GM21825 (cell line): Measurements from ENCODE around the gene ARPP19.
"Not testable (repeated sequence)": the region's sequence is repeated elsewhere in the genome, so short reads cannot be mapped to it uniquely, and the experiment has no call there.

Experiments used
- ATAC-seq: cut with Tn5 transposase; IDR thresholded peaks from one replicate; pipeline ENCODE4 v1.9.1; 2021; ENCODE audit warnings: mild to moderate bottlenecking, moderate library complexity; ENCODE audit not compliant: unreplicated experiment

Gene ARPP19

DNA sequence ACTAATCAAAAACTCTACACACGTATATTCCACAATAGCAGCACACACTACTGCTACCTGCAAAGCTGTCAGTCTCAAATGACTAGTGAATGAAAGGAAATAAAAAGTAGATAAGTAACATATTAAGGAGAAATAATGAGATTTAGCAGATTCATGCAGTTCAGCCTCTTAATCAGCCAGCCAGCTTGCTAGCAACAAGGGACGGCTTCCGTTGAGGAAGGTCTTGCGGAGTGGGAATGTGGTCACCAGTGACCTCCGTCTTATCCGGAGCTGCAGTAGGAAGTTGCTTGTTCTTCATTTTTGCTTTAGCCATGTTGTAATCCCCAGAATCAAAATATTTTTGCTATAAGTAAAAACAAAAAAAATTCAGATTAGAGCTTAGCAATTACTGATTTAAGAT lies 17.1 kb downstream of the ARPP19 start:
- no peak for ATAC-seq

DNA sequence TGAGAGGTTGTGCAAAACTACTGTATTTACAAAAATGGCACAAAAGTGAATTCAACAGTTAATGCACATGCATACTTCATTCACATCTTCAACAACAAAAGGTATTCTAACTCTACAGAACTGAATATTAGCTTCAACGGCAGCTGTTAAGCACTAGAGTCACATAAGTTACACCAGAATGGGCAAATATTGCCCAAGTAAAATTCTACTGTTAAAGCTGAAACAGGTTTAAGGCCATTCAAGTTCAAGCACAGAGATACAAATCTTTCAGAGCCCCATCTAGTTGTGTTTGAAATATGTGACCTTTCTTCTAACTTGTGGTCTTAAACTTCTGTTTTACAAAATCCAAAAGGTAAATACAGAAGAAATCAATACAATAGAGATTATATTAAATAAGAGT lies 17.6 kb downstream of the ARPP19 start:
- ATAC-seq, result not testable (repeated sequence)

DNA sequence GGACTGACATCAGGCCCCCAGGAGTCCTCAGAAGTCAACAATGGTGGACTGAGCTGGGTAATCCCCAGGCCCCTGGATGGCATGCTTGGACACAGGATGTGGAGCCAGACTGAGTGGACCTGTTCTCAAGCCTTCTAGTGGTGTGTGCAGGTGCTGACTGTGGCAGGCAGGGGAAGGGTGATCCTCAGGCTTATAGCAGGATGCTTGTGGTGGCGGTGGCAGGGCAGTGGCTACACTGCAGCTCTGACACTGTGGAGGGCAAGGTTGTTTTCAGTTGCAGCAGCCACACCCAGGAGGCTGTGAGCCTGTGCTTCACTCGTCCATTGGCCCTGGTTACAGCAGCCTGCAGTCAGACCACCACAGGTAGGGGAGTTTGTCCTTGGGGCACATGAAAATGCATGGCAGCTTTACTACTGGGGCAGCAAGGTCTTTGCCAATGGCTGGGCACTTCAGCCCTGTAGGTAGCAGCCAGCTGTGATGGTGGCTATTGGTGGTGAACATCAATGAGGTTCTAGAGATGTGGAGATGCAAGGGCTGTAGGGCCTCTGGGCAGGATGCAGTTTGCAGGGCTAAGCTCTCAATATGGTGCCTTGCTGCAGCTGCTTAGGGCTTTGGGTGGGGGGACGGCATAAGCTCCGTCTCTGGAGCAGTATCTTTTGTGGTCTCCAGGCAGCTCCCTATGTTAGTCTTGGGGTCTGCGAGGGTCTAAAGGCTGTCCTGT lies 22.6 kb downstream of the ARPP19 start:
- ATAC-seq, result no peak

DNA sequence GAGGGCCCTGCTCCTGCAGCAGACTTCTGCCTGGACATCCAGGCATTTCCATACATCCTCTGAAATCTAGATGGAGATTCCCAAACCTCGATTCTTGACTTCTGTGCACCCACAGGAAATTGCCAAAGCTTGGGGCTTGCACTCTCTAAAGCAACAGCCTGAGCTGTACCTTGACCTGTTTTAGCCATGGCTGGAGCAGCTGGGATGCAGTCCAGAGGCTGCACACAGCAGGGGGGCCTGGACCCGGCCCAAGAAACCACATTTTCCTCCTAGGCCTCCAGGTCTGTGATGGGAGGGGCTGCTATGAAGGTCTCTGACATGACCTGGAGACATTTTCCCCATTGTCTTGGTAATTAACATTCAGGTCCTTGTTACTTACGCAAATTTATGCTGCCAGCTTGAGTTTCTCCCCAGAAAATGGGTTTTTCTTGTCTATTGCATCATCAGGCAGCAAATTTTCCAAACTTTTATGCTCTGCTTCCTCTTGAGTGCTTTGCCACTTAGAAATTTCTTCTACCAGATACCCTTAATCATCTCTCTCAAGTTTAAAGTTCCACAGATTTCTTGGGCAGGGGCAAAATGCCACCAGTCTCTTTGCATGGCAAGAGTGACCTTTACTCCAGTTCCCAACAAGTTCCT lies 28.3 kb downstream of the ARPP19 start:
- ATAC-seq, result no peak

DNA sequence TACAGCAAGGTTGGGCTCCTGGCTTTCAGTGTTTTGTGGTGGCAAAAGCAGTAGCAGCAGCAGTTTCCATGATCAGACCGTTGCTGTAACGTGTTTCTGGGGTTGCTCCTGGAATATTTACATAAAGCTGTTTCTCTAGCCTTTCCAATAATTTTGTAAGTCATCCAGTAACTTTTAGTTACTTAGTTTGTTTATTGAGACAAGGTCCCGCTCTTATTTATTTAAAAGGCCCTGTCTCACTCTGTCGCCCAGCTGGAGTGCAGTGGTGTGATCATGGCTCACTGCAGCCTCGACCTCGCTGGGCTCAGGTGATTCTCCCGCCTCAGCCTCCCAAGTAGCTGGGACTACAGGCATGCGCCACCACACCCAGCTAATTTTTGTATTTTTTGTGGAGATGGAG lies 31.4 kb downstream of the ARPP19 start:
- no peak for ATAC-seq

DNA sequence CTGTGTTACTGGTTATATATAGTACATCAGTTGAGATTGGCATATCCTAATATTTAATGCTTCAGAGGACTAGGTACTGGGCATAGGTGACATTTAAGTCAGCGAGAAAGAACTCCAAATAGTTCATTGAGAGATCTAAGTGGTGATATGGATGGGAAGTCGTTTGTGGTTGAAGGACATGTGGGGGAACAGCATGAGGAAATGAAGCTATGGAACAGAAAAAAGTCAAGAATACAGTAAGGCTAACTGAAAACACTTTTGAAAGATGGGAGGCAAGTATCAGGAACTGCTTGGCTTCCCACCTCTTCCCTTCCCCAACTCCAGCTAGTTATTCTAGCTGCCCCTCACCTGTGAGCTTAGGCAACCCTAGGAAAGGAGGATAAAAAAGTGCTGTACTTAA lies 36.4 kb downstream of the ARPP19 start:
- ATAC-seq, result no peak

DNA sequence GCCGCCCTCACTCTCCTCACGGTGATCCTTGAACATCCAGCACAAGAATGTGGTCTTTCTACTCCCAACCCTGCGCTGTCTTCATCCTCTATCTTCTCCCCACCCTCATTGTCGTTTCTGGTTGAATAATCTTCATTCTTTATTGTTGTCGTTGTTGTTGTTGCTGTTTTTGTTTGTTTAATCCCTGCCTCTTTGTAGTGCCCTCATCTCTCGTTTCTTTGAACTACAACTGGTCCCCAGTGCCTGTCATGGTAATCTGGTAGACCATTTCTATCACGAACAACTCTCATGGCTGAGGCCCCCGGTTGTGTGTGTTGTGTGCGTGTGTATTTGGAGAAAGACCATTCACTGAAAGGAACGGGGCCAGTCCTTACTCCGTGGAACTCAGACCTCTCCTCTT lies 38.9 kb downstream of the ARPP19 start:
- ATAC-seq, result no peak

DNA sequence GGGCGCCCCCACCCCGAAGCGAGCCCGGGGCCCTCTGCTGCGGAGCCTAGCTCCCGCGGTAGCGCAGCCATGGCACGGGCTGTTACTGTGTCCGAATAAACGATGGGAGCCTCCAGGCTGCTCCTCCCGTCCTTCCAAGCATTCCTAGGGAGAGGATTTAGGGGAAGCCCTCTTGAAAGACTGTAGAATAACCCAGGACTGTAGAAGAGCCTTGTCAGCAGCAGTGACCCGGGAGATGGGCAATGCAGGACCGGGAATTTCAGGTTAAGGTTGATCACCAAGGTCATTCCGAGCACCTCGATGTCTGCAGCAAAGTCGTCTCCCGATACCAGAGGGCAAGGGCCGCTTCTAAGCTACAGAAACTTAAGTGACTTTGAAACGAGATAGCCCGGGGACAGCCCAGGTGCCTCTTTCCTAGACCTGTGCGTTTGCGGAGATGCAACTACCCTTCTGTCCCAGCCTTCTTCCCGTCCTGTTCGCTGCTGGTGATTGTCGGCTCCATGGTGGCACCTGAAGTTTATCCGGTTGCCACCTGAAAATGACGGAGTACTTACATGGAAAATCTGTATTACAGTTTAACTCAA lies 39.4 kb downstream of the ARPP19 start:
- no peak for ATAC-seq

DNA sequence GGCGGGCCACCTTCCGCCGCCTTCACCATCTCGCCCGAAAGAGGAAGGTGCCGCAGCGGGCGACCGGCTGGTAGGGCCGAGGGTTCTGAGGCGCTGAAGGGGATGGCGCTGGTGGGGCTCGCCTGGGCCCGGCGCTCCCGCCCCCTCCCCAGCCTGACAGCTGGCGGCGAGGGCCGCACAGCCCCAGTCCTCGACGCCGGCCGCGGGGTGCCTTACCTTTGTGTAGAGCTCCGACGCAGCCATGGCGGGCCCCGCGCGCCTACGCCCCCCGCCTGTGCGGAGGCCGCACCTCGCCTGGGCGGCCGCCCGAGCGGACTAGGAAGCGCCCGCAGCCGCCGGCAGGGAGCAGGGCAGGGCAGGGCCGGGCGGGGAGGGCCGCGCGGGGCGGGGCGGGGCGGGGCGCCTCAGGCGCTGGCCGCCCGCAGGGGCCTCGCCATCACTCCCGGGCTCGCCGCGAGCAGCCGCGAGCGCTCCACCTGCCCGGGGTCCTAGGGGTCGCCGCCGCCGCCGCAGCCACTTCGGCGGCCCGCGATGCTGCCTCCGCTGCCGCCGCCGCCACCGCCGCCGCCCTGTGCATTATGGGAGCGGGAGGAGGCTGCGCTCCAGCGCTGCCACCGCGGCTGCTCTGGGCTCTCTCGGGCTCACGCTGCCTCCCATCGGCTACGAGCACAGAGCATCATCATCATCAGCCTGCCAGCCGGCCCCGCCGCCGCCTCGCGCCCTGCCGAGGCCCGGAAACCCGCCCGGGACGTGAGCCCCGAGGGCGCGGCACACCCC lies 40.1 kb downstream of the ARPP19 start, which contains the start of gene MYO5A:
TSS of gene MYO5A (minus strand) at position 317 of the 777 bp plus-strand sequence. CDS start at position 243, 74 bp downstream.
- peak; percentile 79 for ATAC-seq

DNA sequence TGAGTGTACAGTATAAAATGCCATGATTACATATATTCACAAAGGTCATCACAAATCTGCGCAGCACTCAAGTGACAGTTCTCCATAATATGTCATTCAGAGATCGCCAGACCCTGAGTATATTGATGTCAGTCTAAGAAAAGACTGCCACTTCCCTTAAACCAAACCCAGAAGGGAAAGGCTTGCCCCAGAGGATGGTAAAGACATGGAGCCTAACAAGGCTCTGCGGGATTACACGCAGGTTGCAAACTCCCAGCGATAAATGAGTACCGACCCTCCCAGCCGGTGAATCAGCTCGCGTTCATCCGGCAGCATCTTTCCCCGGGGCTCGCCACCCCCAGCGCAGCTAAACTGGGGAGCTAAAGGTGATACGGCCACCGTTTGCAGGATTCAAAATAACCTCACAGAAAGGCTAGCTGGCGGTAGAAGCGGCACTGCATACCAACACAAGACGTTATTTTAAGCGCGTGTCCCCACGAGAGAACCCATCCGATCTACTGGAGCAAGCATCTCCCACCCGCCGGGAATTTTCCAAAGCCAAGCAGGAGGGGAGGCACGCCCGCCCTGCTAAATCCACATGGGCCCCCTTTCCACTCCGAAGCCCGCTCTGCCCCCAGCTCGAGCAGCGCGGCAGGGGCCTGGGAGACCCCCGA lies 40.8 kb downstream of the ARPP19 start:
- no peak for ATAC-seq

DNA sequence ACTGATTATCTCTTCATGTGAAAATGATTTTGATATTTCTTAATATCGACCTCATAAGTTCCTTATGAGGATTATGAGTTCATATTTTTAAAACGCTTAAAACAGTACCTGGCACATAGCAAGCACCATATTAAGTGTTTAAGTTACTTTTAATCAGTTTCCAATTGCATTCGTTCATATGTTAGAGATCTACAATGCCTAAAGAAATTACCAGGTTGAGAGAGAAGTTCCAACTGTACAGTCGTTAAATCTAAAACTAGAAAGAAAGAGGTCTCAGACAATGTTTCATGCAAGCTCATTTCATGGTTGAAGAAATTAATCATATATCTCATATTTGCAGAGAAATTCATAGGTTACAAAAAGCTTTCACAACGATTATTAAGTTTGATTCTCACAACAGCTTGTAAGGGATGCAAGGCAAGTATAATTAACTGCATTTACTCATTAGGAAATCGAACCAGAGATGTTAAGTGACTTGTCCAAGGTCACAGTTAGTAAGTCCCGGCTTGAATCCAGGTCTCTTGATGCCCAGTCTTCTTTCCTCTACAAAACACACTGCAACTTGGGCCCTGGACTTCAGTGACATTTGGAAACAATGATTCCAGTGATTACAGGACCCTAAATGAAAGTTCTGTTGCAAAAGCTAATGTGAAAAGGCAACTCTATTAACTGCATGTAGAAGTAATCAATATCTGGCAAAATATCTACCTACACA lies 41.5 kb downstream of the ARPP19 start:
- no peak for ATAC-seq

DNA sequence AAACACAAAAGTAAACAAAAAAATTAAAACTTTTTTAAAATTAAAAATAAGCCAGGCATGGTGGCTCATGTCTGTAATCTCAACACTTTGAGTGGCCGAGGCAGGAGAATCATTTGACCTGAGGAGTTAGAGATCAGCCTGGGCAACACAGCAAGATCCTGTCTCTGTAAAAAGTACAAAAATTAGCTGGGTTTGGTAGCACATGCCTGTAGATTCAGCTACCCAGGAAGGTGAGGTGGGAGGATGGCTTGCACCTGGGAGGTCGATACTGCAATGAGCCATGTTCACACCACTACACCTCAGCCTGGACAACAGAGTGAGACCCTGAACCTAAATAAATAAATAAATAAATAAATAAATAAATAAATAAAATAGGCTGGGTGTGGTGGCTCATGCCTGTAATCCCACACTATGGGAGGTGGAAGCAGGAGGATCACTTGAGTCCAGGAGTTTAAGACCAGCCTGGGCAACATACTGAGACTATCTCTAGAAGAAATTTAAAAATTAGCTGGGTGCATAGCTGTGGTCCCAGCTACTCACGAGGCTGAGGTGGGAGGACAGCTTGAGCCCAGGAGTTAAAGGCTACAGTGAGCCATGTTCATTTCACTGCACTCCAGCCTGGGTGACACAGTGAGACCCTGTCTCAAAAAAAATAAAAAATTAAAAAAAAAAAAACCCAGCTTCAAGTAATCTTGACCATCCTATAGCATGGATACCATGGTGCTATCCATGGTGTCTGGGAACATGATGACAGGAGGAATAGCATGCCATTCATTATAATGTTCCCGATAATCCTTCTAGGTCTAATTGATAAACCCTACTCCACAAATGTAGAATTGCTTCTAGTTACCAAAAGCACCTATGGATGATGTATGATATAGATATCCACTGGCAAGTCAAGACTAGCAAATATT lies 44.4 kb downstream of the ARPP19 start:
- no peak for ATAC-seq

DNA sequence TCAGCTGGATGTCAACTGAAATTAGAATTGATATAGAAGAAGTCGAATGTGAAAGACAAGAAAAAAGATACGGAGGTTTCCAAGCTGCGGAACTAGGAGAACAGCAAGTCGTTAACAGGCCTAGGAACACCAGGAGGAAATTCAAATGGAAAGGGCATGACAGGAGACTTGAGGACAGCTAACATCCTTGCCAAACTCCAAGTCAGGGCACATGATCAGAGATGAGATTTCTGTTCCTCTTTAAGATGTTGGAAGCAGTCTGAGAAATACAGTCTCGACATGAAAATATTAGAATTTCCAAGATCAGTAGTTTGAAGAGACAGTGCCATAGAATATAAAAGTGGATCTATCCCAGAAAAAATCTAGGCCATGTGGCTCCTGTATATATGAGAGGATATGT lies 45.2 kb downstream of the ARPP19 start:
- no peak for ATAC-seq

DNA sequence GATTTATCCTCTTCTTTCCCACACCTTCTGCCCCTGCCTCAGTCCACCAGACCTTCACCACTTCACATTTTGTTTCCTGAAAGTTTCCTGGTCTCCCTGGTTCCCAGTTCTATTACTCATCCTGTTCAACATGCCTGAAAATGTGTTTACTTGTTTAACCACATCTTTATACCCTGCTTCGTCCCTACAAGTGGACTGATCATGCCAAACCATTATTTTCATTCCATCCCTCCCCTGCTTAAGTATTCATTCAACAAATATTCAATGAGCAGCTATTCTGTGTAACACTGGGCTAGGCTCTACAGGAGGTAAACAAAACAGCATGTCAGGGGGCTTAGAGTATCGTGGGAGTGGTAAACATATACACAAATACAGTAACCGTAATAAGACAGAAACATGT lies 45.6 kb downstream of the ARPP19 start:
- no peak for ATAC-seq

DNA sequence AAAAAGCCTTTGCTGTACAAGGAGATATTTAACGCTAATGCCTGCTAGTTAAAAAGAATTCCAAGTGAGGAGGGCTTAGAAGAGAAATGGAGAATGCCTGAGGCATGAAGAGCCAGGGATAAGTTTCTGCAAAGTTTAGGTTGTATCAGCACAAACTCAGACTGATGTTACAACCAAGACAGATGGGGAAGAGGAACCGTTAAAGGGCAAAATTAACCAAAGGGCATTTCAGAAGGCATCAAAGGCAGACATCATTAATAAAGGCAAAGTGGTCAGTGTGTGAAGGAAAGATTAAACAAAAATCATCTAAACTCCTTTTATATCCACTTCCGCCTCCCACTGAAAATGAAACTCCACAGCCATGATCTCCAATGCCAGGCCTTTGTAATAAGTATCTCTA lies 47.1 kb downstream of the ARPP19 start:
- no peak for ATAC-seq

DNA sequence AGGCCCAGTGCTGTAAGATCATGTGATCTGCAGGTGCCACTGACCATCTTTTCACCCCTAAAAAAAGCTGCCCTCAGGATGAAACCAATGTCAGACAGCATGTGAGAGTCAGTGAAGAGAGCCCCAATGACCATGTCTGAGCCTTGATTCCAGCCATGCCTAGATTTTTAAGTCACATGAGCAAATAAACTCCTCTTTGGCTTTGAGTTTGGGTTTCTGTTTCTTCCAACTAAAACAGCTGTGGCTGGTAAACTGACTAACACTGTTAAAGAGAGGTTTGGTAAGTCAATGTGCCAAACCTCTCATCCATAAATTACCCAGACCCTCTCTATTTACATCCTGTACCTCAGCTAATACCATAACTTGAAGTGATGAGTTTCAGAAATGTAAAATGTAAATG lies 48.4 kb downstream of the ARPP19 start:
- ATAC-seq, result no peak

DNA sequence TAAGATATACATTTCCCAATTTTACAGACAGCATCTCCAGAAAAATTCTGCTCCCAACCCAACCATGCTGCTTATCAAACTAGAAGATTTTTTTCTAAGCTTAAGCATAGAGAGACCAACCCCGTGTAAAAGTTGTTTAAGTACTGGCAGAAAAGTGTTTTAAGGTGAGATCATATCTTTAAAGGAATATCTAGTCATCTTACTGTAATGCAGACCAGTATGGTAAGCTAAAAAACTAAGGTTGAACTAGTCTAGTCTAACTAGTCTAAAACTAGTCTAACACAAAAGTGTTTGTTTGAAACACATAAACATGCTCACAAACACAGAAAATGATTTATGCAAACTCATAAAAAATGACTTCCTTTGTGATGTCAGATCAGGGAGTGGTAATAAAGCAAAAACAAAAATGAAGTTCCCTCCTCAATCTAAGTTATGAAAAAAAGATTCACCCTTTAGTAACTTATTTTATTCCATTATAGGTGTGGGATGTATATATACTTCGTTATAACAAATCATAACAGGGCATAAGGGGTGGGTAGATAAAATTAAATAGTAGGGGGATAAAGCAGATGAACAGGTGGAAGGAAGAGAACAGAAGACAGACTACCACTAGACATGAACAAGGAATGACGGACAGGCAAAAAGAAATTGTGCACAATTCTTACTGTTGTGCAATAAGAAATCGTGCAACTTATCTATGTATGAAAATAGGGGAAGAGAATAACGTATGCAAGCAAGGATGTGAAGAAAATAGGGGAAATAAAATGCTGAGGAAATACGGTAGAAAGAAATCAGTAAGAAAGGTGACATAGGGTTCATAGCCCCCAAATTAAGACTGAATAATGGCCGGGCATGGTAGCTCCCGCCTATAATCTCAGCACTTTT lies 50.1 kb downstream of the ARPP19 start:
- no peak for ATAC-seq

DNA sequence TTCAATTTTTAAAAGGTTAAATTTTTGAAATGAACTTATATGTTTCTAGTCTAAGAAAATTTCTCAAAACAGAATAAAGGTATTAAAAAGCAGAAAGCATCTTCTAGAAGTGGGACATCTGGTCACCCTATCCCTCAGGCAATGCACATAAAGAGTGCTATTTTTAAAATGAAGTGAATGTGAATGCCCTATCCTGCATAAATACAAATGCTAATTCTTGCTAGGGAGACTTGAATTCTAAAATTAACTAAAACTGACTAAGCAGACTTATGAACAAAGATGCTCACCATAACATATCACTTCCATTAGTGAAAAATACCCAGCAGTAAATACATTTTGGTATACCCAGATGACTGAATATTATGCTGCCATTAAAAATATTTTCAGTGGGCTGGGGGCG lies 51.8 kb downstream of the ARPP19 start:
- no peak for ATAC-seq
